ENCODE results near the gene SH3GL1.
A peak's percentile ranks its signal among the peaks of the same experiment; 100 is the strongest.

SH3GL1 gene

GRCh38 chr19:4389511-4390016 lies 10.8 kb downstream of the SH3GL1 start:
- no peak for DNase-seq (ENCODE audit: low read depth in 1 of 2, low spot score in 1 of 2)
- in situ Hi-C loops (cut with HindIII; ENCODE audit: low pct_unique_long_range_greater_than_20kb, low sequenced_read_pairs): no loop called here
- TF ChIP-seq JUND (IDR thresholded peaks at IDR 0.05; ENCODE audit: low read depth): no peak

GRCh38 chr19:4389064-4389375 lies 11.3 kb downstream of the SH3GL1 start:
- TF ChIP-seq JUND (IDR thresholded peaks at IDR 0.05; ENCODE audit: low read depth): no peak
- DNase-seq (ENCODE audit: low read depth in 1 of 2, low spot score in 1 of 2): no peak
- in situ Hi-C loops (cut with HindIII; ENCODE audit: low pct_unique_long_range_greater_than_20kb, low sequenced_read_pairs): no loop called here

GRCh38 chr19:4388337-4389063 lies 11.8 kb downstream of the SH3GL1 start:
- in situ Hi-C loops (cut with HindIII; ENCODE audit: low pct_unique_long_range_greater_than_20kb, low sequenced_read_pairs): no loop called here
- TF ChIP-seq JUND (IDR thresholded peaks at IDR 0.05; ENCODE audit: low read depth): no peak
- DNase-seq (ENCODE audit: low read depth in 1 of 2, low spot score in 1 of 2): peak; percentile 54 to 93

- no peak for TF ChIP-seq JUND (IDR thresholded peaks at IDR 0.05; ENCODE audit: low read depth)
- DNase-seq (ENCODE audit: low read depth in 1 of 2, low spot score in 1 of 2): no peak
- in situ Hi-C loops (cut with HindIII; ENCODE audit: low pct_unique_long_range_greater_than_20kb, low sequenced_read_pairs): no loop called here
Observed at GRCh38 chr19:4386041-4386782, 14.1 kb downstream of the SH3GL1 start.

- TF ChIP-seq JUND (IDR thresholded peaks at IDR 0.05; ENCODE audit: low read depth): no peak
- in situ Hi-C loops (cut with HindIII; ENCODE audit: low pct_unique_long_range_greater_than_20kb, low sequenced_read_pairs): no loop called here
- no peak for DNase-seq (ENCODE audit: low read depth in 1 of 2, low spot score in 1 of 2)
Observed at GRCh38 chr19:4385291-4386040, 14.9 kb downstream of the SH3GL1 start.

- DNase-seq (ENCODE audit: low read depth in 1 of 2, low spot score in 1 of 2): no peak
- no peak for TF ChIP-seq JUND (IDR thresholded peaks at IDR 0.05; ENCODE audit: low read depth)
- in situ Hi-C loops (cut with HindIII; ENCODE audit: low pct_unique_long_range_greater_than_20kb, low sequenced_read_pairs): no loop called here
Observed at GRCh38 chr19:4380254-4380727, 20.1 kb downstream of the SH3GL1 start.

- TF ChIP-seq JUND (IDR thresholded peaks at IDR 0.05; ENCODE audit: low read depth): no peak
- DNase-seq (ENCODE audit: low read depth in 1 of 2, low spot score in 1 of 2): peak in 1 of 2 experiments; percentile 83
- in situ Hi-C loops (cut with HindIII; ENCODE audit: low pct_unique_long_range_greater_than_20kb, low sequenced_read_pairs): no loop called here
Observed at GRCh38 chr19:4379383-4380253, 20.7 kb downstream of the SH3GL1 start.

GRCh38 chr19:4378886-4379285 lies 21.5 kb downstream of the SH3GL1 start:
- in situ Hi-C loops (cut with HindIII; ENCODE audit: low pct_unique_long_range_greater_than_20kb, low sequenced_read_pairs): no loop called here
- TF ChIP-seq JUND (IDR thresholded peaks at IDR 0.05; ENCODE audit: low read depth): no peak
- no peak for DNase-seq (ENCODE audit: low read depth in 1 of 2, low spot score in 1 of 2)

GRCh38 chr19:4376991-4377781 lies 23.2 kb downstream of the SH3GL1 start:
- in situ Hi-C loops (cut with HindIII; ENCODE audit: low pct_unique_long_range_greater_than_20kb, low sequenced_read_pairs): no loop called here
- no peak for TF ChIP-seq JUND (IDR thresholded peaks at IDR 0.05; ENCODE audit: low read depth)
- no peak for DNase-seq (ENCODE audit: low read depth in 1 of 2, low spot score in 1 of 2)

- no peak for DNase-seq (ENCODE audit: low read depth in 1 of 2, low spot score in 1 of 2)
- in situ Hi-C loops (cut with HindIII; ENCODE audit: low pct_unique_long_range_greater_than_20kb, low sequenced_read_pairs): no loop called here
- no peak for TF ChIP-seq JUND (IDR thresholded peaks at IDR 0.05; ENCODE audit: low read depth)
Observed at GRCh38 chr19:4376671-4376990, 23.7 kb downstream of the SH3GL1 start.

GRCh38 chr19:4376028-4376670 lies 24.2 kb downstream of the SH3GL1 start:
- TF ChIP-seq JUND (IDR thresholded peaks at IDR 0.05; ENCODE audit: low read depth): no peak
- in situ Hi-C loops (cut with HindIII; ENCODE audit: low pct_unique_long_range_greater_than_20kb, low sequenced_read_pairs): no loop called here
- DNase-seq (ENCODE audit: low read depth in 1 of 2, low spot score in 1 of 2): no peak
